Endodermal cell (in vitro differentiated cells): Measurements from ENCODE around the gene SARNP. TPM values are rescaled to one million over a fixed set of nuclear protein-coding genes. Genes with fewer than 3 reads are reported as not detected.

ENCODE experiments used
- DNase-seq: peaks from one replicate; pipeline ENCODE4 v3.0.0-alpha.2; 2017
- H3K27ac ChIP-seq: 2 replicates; pipeline ENCODE4 v1.5.1; 2013; ENCODE audit warnings: mild to moderate bottlenecking, low read depth, low read length, moderate library complexity
- H3K27me3 ChIP-seq: 2 replicates; pipeline ENCODE4 v1.6.1; 2013; ENCODE audit warnings: mild to moderate bottlenecking, low read length, moderate library complexity; ENCODE audit not compliant: insufficient read depth, control insufficient read depth, poor library complexity, severe bottlenecking
- H3K36me3 ChIP-seq: 2 replicates; pipeline ENCODE4 v1.7.0; 2013; ENCODE audit warnings: mild to moderate bottlenecking, low read length, moderate library complexity; ENCODE audit not compliant: control insufficient read depth, insufficient read depth
- H3K4me1 ChIP-seq: one replicate; pipeline ENCODE4 v1.7.0; 2013; ENCODE audit warnings: low read length; ENCODE audit not compliant: control insufficient read depth, insufficient read depth
- H3K4me3 ChIP-seq: 2 replicates; pipeline ENCODE4 v1.5.1; 2013; ENCODE audit warnings: mild to moderate bottlenecking, low read length, moderate library complexity
- H3K9ac ChIP-seq: 2 replicates; pipeline ENCODE4 v1.6.1; 2013; ENCODE audit warnings: mild to moderate bottlenecking, low read length, moderate library complexity; ENCODE audit not compliant: poor library complexity, severe bottlenecking; ENCODE audit errors: extremely low read depth
- H3K9me3 ChIP-seq: 2 replicates; pipeline ENCODE4 v1.6.1; 2013; ENCODE audit warnings: mild to moderate bottlenecking, low read length, moderate library complexity; ENCODE audit not compliant: control insufficient read depth
- H3K27ac Mint-ChIP-seq: 2 replicates; pipeline ENCODE4 v1.8.0; 2020; ENCODE audit warnings: mixed read lengths
- H3K27me3 Mint-ChIP-seq: 2 replicates; pipeline ENCODE4 v1.8.0; 2021; ENCODE audit warnings: mild to moderate bottlenecking, mixed read lengths; ENCODE audit not compliant: insufficient read depth
- H3K36me3 Mint-ChIP-seq: 2 replicates; pipeline ENCODE4 v1.8.0; 2020; ENCODE audit warnings: low read depth, mixed read lengths
- H3K4me1 Mint-ChIP-seq: 2 replicates; pipeline ENCODE4 v1.8.0; 2020; ENCODE audit warnings: mixed read lengths
- H3K4me3 Mint-ChIP-seq: 2 replicates; pipeline ENCODE4 v1.8.0; 2020; ENCODE audit warnings: mild to moderate bottlenecking, moderate library complexity, mixed read lengths
- H3K9me3 Mint-ChIP-seq: 2 replicates; pipeline ENCODE4 v1.8.0; 2020; ENCODE audit warnings: mild to moderate bottlenecking, mixed read lengths
- CTCF ChIP-seq: fragments of 200-600 bp; sonication (generic); conservative IDR thresholded peaks from 2 replicates; pipeline ENCODE4 v1.5.0; 2021; ENCODE audit warnings: antibody characterized with exemption, mild to moderate bottlenecking
- WGBS, 2 experiments: methylation state at CpG; one replicate each; pipeline versions ENCODE4 v1.1.5 to v1.1.7; 2013; ENCODE audit warnings: missing lambda C conversion rate in 2 of 2, mixed read lengths in 1 of 2; ENCODE audit not compliant: insufficient coverage in 1 of 2, insufficient read length in 1 of 2; 5-methylcytosine and 5-hydroxymethylcytosine counted together
- total RNA-seq, 2 donors: library from RNA; stranded (reverse); fragmentation: NEBNext Ultra II Directional in 1 of 2; extraction: Animal tissue kit (Norgen Biotek cat#: 25700) in 1 of 2; gene quantifications; 2 replicates in 1 of 2; 3 replicates in 1 of 2; pipeline ENCODE4 v1.2.1, GENCODE V29; 2021

Gene SARNP
- total RNA-seq, 2 donors from 2014 or later = 95.7 to 119 TPM

GRCh38 chr12:55820679-55821078, 3.2 kb upstream of the SARNP start:
- Mint-ChIP-seq H3K4me3 (no peak overlapping the region), H3K27ac (no peak overlapping the region)
- peak; percentile 68 for TF ChIP-seq CTCF

GRCh38 chr12:55818886-55819285, 1.4 kb upstream of the SARNP start:
- Mint-ChIP-seq H3K36me3 (peaks cover 44% of the 10 kb centered on the region), H3K9me3 (no peaks in the 10 kb centered on the region), H3K27me3 (no peaks in the 10 kb centered on the region), H3K4me1 (peaks cover 18% of the 10 kb centered on the region), H3K27ac (peak overlapping the region; percentile 39), H3K4me3 (no peak overlapping the region)
- WGBS, 2 experiments = 93 to 100% methylated on average over 3 to 6 of the region's 6 CpGs
- peaks cover 4% of the 10 kb centered on the region for H3K4me1 ChIP-seq
- H3K9ac ChIP-seq = peak overlapping the region; percentile 42
- TF ChIP-seq CTCF = no peak
- no peaks in the 10 kb centered on the region for H3K9me3 ChIP-seq
- H3K4me3 ChIP-seq = peak overlapping the region; percentile 99
- H3K27me3 ChIP-seq = no peaks in the 10 kb centered on the region
- peak; percentile 30 for DNase-seq
- H3K36me3 ChIP-seq = peaks cover 66% of the 10 kb centered on the region
- H3K27ac ChIP-seq = no peak overlapping the region

More at GRCh38 chr12:55820679-55821078, 3.2 kb upstream of the SARNP start:
- Histone ChIP-seq H3K27ac (no peak overlapping the region), H3K9ac (no peak overlapping the region), H3K4me1 (peaks cover 4% of the 10 kb centered on the region), H3K9me3 (no peaks in the 10 kb centered on the region), H3K36me3 (peaks cover 63% of the 10 kb centered on the region), H3K4me3 (no peak overlapping the region), H3K27me3 (no peaks in the 10 kb centered on the region)
- Mint-ChIP-seq H3K36me3 (peaks cover 46% of the 10 kb centered on the region), H3K27me3 (no peaks in the 10 kb centered on the region), H3K4me1 (peaks cover 18% of the 10 kb centered on the region), H3K9me3 (no peaks in the 10 kb centered on the region)
- peak; percentile 47 for DNase-seq
- WGBS, 2 experiments = 100% methylated on average over 1 of the region's 1 CpG; no CpG with 5 or more reads in 1 of the 2 experiments

- 3% methylated on average over 16 to 17 of the region's 17 CpGs for WGBS, 2 experiments
- H3K27ac Mint-ChIP-seq = no peak overlapping the region
Observed at GRCh38 chr12:55818140-55818728, 710 bp upstream of the SARNP start.

More at GRCh38 chr12:55818140-55818728, 710 bp upstream of the SARNP start:
- no peaks in the 10 kb centered on the region for H3K9me3 ChIP-seq
- Mint-ChIP-seq H3K4me1 (peaks cover 19% of the 10 kb centered on the region), H3K4me3 (no peak overlapping the region), H3K9me3 (no peaks in the 10 kb centered on the region), H3K27me3 (no peaks in the 10 kb centered on the region), H3K36me3 (peaks cover 42% of the 10 kb centered on the region)
- peak overlapping the region; percentile 99 for H3K4me3 ChIP-seq
- no peak for DNase-seq
- no peak for TF ChIP-seq CTCF
- no peak overlapping the region for H3K27ac ChIP-seq
- no peaks in the 10 kb centered on the region for H3K27me3 ChIP-seq
- peaks cover 66% of the 10 kb centered on the region for H3K36me3 ChIP-seq
- H3K9ac ChIP-seq = peak overlapping the region; percentile 42
- peaks cover 4% of the 10 kb centered on the region for H3K4me1 ChIP-seq
